Omental fat pad (tissue), 4 donors: Measurements from ENCODE around the gene CADM1. TPM values are rescaled to one million over a fixed set of nuclear protein-coding genes. Genes with fewer than 3 reads are reported as not detected.

Experiments used
- ATAC-seq: fragments of 150-250 bp; one replicate; pipeline ENCODE4 v1.9.1; 2016; ENCODE audit warnings: mild to moderate bottlenecking, moderate library complexity; ENCODE audit not compliant: low FRiP score
- DNase-seq: peaks from one replicate; pipeline ENCODE4 v3.0.0-alpha.2; 2019; ENCODE audit warnings: low spot score
- total RNA-seq, 4 donors: library from RNA; depleted of rRNA; stranded (reverse); fragments of >200 nt; gene quantifications; one replicate each; pipeline ENCODE4 v1.1.0, GENCODE V29; 2016
- TF ChIP-seq, protein P1 (sequence below), 3 donors: fragments of 450-650 bp; IDR thresholded peaks; one replicate each; pipeline ENCODE4 v1.5.1; 2016 to 2017; ENCODE audit warnings: antibody characterized with exemption in 3 of 3, mild to moderate bottlenecking in 3 of 3, moderate library complexity in 2 of 3

CADM1 gene
- total RNA-seq, 4 donors from 2014 or later, result 5.8 to 27.9 (median 14.9) TPM

GRCh38 chr11:115317277-115318185 lies 186.7 kb downstream of the CADM1 start:
- TF ChIP-seq, protein P1, sequence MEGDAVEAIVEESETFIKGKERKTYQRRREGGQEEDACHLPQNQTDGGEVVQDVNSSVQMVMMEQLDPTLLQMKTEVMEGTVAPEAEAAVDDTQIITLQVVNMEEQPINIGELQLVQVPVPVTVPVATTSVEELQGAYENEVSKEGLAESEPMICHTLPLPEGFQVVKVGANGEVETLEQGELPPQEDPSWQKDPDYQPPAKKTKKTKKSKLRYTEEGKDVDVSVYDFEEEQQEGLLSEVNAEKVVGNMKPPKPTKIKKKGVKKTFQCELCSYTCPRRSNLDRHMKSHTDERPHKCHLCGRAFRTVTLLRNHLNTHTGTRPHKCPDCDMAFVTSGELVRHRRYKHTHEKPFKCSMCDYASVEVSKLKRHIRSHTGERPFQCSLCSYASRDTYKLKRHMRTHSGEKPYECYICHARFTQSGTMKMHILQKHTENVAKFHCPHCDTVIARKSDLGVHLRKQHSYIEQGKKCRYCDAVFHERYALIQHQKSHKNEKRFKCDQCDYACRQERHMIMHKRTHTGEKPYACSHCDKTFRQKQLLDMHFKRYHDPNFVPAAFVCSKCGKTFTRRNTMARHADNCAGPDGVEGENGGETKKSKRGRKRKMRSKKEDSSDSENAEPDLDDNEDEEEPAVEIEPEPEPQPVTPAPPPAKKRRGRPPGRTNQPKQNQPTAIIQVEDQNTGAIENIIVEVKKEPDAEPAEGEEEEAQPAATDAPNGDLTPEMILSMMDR (IDR thresholded peaks at IDR 0.05), result no peak
- no peak for DNase-seq
- ATAC-seq, result no peak

- TF ChIP-seq, protein P1 (IDR thresholded peaks at IDR 0.05), result no peak
- DNase-seq (no peak), ATAC-seq (no peak)
Measured at GRCh38 chr11:115316696-115317095, 187.5 kb downstream of the CADM1 start.

DNA sequence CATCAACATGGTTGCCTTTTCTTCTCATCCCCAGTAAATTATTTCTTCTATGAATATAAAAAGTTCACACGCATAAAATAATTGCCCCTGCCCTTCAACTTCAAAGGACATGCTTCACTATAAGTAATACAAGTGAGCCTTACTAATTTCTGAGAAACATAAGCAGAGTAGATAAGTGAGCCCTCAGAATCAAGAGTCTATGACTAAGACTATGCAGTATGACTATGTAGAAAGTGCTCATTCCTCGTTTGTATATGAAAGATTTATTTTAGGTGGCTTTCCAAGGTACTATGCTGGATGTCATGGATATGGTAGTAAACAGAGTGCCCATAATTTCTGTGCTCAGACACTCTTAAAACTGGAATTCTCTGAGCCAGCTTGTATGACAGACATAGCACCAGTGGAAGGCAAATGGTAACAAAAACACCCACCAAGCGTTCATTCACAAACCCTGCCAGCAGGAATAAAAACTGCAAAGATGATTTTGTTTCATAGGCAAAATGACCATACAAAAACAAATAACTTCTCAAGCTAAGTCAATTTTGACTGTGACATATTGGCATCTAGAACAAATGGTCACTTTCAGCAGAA lies 189.8 kb downstream of the CADM1 start:
- DNase-seq, result no peak
- no peak for ATAC-seq
- TF ChIP-seq, protein P1 (IDR thresholded peaks at IDR 0.05), result no peak

DNA sequence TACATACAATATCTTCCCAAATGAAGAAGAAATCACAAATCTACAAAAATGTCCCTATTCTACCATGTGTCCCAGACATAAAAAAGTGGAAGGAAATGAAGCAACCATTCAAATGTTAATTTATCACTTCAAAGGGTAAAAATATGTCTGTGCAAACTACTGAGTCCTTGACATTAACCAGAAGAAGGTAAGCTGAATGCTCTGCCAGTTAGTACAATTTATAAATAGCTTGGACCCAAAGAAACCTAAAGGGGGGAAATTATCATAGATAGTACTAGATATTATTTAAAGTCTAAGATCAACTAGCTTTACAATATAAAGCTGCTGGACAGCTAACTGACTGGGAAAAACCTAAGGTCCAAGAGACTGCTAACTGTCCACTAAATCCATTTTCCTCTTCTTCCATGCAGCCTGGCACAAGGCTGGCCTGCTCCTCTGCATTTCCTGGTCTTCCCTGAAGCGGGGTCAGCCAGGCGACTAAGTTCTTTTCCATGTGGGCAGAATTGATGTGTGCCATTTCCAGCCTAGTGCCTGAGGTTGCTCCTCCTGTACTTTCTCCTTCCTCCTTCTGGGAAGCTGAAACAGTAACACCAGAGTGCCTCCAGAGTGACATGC lies 190.9 kb downstream of the CADM1 start:
- DNase-seq (no peak), ATAC-seq (no peak)
- TF ChIP-seq, protein P1 (IDR thresholded peaks at IDR 0.05), result no peak

GRCh38 chr11:115311949-115312348 lies 192.3 kb downstream of the CADM1 start:
- TF ChIP-seq, protein P1 (IDR thresholded peaks at IDR 0.05), result no peak
- DNase-seq (no peak), ATAC-seq (no peak)

DNA sequence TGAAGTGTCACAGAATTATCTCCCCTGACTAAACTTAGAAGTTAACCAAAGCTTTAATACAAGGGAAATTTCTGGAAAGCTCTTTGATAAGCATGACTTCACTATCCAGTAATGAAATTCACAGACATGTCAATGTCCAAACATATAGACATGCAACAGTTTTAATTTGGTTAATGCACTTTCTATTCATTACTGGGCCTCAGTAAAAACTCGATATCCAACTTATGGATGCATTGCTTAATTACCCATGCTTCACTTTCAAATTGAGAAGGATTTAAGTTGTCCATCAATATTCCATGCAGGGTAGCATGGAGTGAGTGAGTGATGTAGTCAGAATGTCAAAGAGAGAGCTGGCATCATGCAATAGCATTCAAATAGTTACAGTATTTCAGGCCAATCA lies 197.5 kb downstream of the CADM1 start:
- ATAC-seq (no peak), DNase-seq (no peak)
- TF ChIP-seq, protein P1 (IDR thresholded peaks at IDR 0.05), result no peak
